ENCODE measurements around the gene GARIN5A. TPM values are rescaled to one million over a fixed set of nuclear protein-coding genes. Genes with fewer than 3 reads are reported as not detected.

Gene GARIN5A
- total RNA-seq, 1 experiment from 2014 or later = 6.2 TPM

DNA sequence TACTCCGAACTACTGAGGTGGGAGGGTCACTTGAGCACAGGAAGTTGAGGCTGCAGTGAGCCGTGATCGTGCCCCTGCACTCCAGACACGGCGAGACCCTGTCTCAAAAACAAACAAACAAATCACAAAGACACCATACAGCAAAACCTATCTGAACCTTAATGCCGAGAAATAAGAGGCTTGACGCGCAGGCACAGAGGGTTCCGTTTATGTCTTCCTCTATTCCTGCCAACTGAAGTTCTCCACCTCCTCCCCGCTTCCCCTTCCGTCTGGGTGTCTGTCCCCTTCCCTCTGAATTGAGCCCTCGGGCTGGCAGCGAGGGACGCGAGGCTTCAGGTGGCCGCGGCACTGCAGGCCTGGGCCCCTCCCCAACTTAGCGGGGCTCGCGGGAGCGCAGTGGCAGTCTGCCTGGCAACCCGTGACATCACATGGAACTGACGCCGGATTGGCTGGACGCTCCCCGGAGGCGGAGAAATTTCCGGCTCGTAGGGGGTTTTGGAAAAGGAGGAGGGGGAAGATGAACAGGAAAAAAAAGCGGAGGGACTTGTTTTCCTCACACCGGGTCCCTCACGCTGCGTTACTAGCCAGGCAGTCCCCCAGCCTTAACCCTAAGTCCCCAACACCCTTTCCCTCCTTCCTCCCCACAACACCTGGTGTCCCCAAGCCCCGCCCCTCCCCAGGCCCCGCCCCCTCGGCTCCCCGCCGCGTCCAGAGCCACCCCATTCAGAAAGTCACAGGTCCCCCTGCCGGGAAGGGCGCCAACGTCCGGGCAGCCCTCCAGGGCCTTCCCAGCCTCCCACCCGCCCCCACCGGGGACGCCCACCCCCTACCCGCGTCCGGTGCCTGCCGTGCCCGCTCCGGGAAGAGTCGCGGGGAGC lies 45.1 kb downstream of the GARIN5A start:
- Histone ChIP-seq H3K27me3 (ENCODE audit: low read length) (no peaks in the 10 kb centered on the region), H3K4me3 (ENCODE audit: low read length) (peak overlapping the region; percentile 57), H3F3A (ENCODE audit: low read length, unreplicated experiment) (no peaks in the 10 kb centered on the region), H3K79me2 (ENCODE audit: low read length) (no peaks in the 10 kb centered on the region), H3K9me3 (ENCODE audit: low read length) (no peaks in the 10 kb centered on the region), H4K20me1 (ENCODE audit: low read length) (no peaks in the 10 kb centered on the region), H3K27ac (ENCODE audit: low read length) (no peak overlapping the region), H3K9me2 (replicated peaks; ENCODE audit: low read length) (no peaks in the 10 kb centered on the region), H3K4me1 (ENCODE audit: insufficient read depth, low read length) (no peaks in the 10 kb centered on the region), H3K9ac (ENCODE audit: low read length) (no peak overlapping the region), H2AFZ (ENCODE audit: low read length) (peak overlapping the region; percentile 89), H3K4me2 (ENCODE audit: low read length) (peak overlapping the region; percentile 85), H3K36me3 (ENCODE audit: low read depth, low read length) (no peaks in the 10 kb centered on the region)
- ATAC-seq (peak; percentile 98), DNase-seq (peak; percentile 84)
- CTCF ChIA-PET = no interaction called here
- no TSS peak for BruUV-seq (replicated peaks)
- POLR2A ChIA-PET (ENCODE audit: unreplicated experiment) = no interaction called here
- TF ChIP-seq EZH2 (IDR thresholded peaks at IDR 0.05; ENCODE audit: low read length, unreplicated experiment) = no peak
- TF ChIP-seq, protein P1, sequence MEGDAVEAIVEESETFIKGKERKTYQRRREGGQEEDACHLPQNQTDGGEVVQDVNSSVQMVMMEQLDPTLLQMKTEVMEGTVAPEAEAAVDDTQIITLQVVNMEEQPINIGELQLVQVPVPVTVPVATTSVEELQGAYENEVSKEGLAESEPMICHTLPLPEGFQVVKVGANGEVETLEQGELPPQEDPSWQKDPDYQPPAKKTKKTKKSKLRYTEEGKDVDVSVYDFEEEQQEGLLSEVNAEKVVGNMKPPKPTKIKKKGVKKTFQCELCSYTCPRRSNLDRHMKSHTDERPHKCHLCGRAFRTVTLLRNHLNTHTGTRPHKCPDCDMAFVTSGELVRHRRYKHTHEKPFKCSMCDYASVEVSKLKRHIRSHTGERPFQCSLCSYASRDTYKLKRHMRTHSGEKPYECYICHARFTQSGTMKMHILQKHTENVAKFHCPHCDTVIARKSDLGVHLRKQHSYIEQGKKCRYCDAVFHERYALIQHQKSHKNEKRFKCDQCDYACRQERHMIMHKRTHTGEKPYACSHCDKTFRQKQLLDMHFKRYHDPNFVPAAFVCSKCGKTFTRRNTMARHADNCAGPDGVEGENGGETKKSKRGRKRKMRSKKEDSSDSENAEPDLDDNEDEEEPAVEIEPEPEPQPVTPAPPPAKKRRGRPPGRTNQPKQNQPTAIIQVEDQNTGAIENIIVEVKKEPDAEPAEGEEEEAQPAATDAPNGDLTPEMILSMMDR (conservative IDR thresholded peaks at IDR 0.05; ENCODE audit: low read depth, low read length) = no peak
- no peak for TF ChIP-seq EZH2phosphoT487 (IDR thresholded peaks at IDR 0.05; ENCODE audit: borderline replicate concordance, low read length)
- intact Hi-C loops (cut with micrococcal nuclease) = no loop called here

DNA sequence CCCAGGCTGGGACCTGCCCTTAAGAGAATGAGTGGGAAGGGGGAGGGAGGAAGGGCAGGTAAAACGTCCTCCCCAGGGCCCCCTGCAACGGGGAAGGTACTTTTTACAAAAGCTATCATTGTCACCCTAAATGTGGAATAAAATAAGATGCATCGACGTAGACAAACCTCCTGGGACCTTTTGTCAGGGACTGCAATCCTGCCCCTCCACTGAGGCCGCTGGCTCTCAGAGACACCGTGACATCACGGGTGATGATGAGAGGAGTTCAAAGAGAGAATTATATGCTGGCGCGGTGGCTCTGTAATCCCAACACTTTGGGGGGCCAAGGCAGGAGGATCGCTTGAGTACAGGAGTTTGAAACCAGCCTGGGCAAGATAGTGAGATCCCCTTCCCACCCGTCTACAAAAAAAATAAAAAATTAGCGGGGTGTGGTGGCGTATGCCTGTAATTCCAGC lies 45.7 kb downstream of the GARIN5A start:
- ChIA-PET CTCF (no interaction called here), POLR2A (ENCODE audit: unreplicated experiment) (no interaction called here)
- Histone ChIP-seq H3K9me3 (ENCODE audit: low read length) (no peaks in the 10 kb centered on the region), H3K4me3 (ENCODE audit: low read length) (peak overlapping the region; percentile 57), H3K9ac (ENCODE audit: low read length) (no peak overlapping the region), H3K4me1 (ENCODE audit: insufficient read depth, low read length) (no peaks in the 10 kb centered on the region), H3K27ac (ENCODE audit: low read length) (no peak overlapping the region), H2AFZ (ENCODE audit: low read length) (peak overlapping the region; percentile 73; the same call in 1 of the 2 replicates), H3K9me2 (replicated peaks; ENCODE audit: low read length) (no peaks in the 10 kb centered on the region), H3K4me2 (ENCODE audit: low read length) (peak overlapping the region; percentile 85), H4K20me1 (ENCODE audit: low read length) (no peaks in the 10 kb centered on the region), H3F3A (ENCODE audit: low read length, unreplicated experiment) (no peaks in the 10 kb centered on the region), H3K36me3 (ENCODE audit: low read depth, low read length) (no peaks in the 10 kb centered on the region), H3K79me2 (ENCODE audit: low read length) (no peaks in the 10 kb centered on the region), H3K27me3 (ENCODE audit: low read length) (no peaks in the 10 kb centered on the region)
- DNase-seq (no peak), ATAC-seq (no peak)
- TF ChIP-seq, protein P1 (conservative IDR thresholded peaks at IDR 0.05; ENCODE audit: low read depth, low read length) = no peak
- no peak for TF ChIP-seq EZH2phosphoT487 (IDR thresholded peaks at IDR 0.05; ENCODE audit: borderline replicate concordance, low read length)
- TF ChIP-seq EZH2 (IDR thresholded peaks at IDR 0.05; ENCODE audit: low read length, unreplicated experiment) = no peak
- no TSS peak for BruUV-seq (replicated peaks)
- intact Hi-C loops (cut with micrococcal nuclease) = no loop called here
